LNCaP clone FGC (cell line): Measurements from ENCODE around the gene SHKBP1.
"Not testable (repeated sequence)": the region's sequence is repeated elsewhere in the genome, so short reads cannot be mapped to it uniquely, and the experiment has no call there.

Source experiments
- DNase-seq: peaks from one replicate; pipeline ENCODE4 v3.0.0-alpha.2; 2011; ENCODE audit warnings: low read depth
- H3K4me3 ChIP-seq: 2 replicates; pipeline ENCODE4 v1.5.1; 2011; ENCODE audit warnings: mild to moderate bottlenecking, low read depth, low read length, control low read depth
- TF ChIP-seq, protein P1 (sequence below): IDR thresholded peaks from 2 replicates; pipeline ENCODE4 v1.5.1; 2012; ENCODE audit warnings: mild to moderate bottlenecking; ENCODE audit not compliant: control insufficient read depth, insufficient read depth; ENCODE audit errors: extremely low read depth

The SHKBP1 gene

GRCh38 chr19:40619333-40620160 lies 42.9 kb downstream of the SHKBP1 start:
- TF ChIP-seq, protein P1, sequence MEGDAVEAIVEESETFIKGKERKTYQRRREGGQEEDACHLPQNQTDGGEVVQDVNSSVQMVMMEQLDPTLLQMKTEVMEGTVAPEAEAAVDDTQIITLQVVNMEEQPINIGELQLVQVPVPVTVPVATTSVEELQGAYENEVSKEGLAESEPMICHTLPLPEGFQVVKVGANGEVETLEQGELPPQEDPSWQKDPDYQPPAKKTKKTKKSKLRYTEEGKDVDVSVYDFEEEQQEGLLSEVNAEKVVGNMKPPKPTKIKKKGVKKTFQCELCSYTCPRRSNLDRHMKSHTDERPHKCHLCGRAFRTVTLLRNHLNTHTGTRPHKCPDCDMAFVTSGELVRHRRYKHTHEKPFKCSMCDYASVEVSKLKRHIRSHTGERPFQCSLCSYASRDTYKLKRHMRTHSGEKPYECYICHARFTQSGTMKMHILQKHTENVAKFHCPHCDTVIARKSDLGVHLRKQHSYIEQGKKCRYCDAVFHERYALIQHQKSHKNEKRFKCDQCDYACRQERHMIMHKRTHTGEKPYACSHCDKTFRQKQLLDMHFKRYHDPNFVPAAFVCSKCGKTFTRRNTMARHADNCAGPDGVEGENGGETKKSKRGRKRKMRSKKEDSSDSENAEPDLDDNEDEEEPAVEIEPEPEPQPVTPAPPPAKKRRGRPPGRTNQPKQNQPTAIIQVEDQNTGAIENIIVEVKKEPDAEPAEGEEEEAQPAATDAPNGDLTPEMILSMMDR = no peak
- H3K4me3 ChIP-seq = no peak overlapping the region
- DNase-seq = no peak

DNA sequence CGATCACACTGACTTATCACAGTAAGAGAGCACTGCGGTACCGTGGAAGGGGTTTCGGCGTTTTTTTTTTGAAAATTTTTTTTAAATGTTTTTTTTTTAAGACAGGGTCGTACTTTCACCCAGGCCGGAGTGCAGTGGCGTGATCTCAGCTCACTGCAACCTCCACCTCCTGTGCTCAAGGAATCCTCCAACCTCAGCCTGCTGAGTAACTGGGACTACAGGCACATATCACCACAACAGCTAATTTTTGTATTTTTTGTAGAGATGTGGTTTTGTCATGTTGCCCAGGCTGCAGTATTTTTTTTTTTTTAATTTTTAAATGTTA lies 43.5 kb downstream of the SHKBP1 start:
- TF ChIP-seq, protein P1 = no peak
- H3K4me3 ChIP-seq = no peak overlapping the region
- DNase-seq = no peak

GRCh38 chr19:40621283-40621682 lies 44.6 kb downstream of the SHKBP1 start:
- no peak overlapping the region for H3K4me3 ChIP-seq
- TF ChIP-seq, protein P1 = no peak
- DNase-seq = no peak

GRCh38 chr19:40621966-40622772 lies 45.5 kb downstream of the SHKBP1 start:
- no peak for DNase-seq
- TF ChIP-seq, protein P1 = no peak
- no peak overlapping the region for H3K4me3 ChIP-seq

DNA sequence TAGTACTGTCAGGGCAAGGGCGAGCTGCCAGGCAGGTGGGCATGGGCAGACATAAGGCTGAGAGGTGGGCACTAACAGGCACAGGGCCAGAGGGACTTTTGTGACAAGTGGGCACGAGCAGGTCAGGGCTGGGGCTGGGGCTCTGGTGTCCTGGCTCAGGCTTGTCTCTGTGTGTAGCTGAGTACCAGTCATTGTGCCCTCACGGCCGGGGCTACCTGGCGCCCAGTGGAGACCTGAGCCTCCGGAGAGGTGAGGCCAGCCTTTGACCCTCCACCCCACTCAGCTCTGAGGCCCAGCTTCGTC lies 46.1 kb downstream of the SHKBP1 start:
- no peak for DNase-seq
- TF ChIP-seq, protein P1 = no peak

DNA sequence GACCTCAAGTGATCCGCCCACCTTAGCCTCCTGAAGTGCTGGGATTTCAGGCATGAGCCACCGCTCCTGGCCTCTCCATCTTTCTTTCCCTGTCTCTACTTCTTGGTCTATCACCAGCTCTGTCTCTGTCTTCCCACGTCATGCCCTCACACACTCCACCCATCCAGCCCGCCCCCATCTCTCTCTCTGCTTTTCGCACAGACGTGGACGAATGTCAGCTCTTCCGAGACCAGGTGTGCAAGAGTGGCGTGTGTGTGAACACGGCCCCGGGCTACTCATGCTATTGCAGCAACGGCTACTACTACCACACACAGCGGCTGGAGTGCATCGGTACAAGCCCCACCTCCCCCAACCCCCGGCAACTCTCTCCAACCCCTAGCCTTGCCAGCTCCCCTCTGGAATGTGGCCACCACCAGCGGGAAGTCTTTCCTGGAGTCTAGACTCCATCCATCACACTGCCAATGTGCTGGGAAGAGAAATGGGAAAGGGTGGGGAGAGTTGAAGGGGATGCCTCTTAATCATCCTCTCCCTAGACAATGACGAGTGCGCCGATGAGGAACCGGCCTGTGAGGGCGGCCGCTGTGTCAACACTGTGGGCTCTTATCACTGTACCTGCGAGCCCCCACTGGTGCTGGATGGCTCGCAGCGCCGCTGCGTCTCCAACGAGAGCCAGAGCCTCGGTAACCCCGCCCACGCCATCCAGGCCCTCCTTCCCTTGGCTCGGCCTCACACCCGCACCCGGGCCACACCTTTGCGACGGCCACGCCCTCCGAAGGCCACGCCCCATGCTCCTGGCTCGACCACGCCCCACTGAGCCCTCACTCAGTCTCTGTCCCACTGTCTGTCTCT lies 47.0 kb downstream of the SHKBP1 start:
- no peak for DNase-seq
- TF ChIP-seq, protein P1 = no peak
- no peak overlapping the region for H3K4me3 ChIP-seq

More for the DNA sequence above, 46.1 kb downstream of the SHKBP1 start:
- no peak overlapping the region for H3K4me3 ChIP-seq

GRCh38 chr19:40624369-40625153 lies 47.9 kb downstream of the SHKBP1 start:
- not testable (repeated sequence) for H3K4me3 ChIP-seq, DNase-seq
